Brain microvascular endothelial cell (primary cell): ENCODE measurements around the gene C19orf73.

Experiments
- DNase-seq: peaks from one replicate; pipeline ENCODE4 v3.0.0-alpha.2; 2020
- H3K27ac ChIP-seq: fragments of 250-450 bp; sonication (Bioruptor Pico); 2 replicates; pipeline ENCODE4 v1.5.1; 2020; ENCODE audit warnings: mild to moderate bottlenecking, moderate library complexity
- H3K27me3 ChIP-seq: fragments of 250-450 bp; sonication (Bioruptor Pico); replicated peaks from 2 replicates; pipeline ENCODE4 v1.5.1; 2020; ENCODE audit warnings: mild to moderate bottlenecking
- H3K36me3 ChIP-seq: fragments of 250-450 bp; sonication (Bioruptor Pico); replicated peaks from 2 replicates; pipeline ENCODE4 v1.5.1; 2020; ENCODE audit warnings: mild to moderate bottlenecking
- H3K4me3 ChIP-seq: 2 replicates; pipeline ENCODE4 v1.5.1; 2011; ENCODE audit warnings: low read depth, mild to moderate bottlenecking, control low read depth, low read length, moderate library complexity
- in situ Hi-C: cut with HindIII; loops from 2 replicates; pipeline ENCODE4 v1.10.0; 2017; ENCODE audit warnings: low sequenced_read_pairs, low pct_ligation_motif_present
- TF ChIP-seq, protein P1 (sequence below): IDR thresholded peaks from 2 replicates; pipeline ENCODE4 v1.5.1; 2011; ENCODE audit warnings: low read depth, mild to moderate bottlenecking, moderate library complexity, low read length, control low read depth, inconsistent platforms; ENCODE audit errors: missing control alignments

The C19orf73 gene

DNA sequence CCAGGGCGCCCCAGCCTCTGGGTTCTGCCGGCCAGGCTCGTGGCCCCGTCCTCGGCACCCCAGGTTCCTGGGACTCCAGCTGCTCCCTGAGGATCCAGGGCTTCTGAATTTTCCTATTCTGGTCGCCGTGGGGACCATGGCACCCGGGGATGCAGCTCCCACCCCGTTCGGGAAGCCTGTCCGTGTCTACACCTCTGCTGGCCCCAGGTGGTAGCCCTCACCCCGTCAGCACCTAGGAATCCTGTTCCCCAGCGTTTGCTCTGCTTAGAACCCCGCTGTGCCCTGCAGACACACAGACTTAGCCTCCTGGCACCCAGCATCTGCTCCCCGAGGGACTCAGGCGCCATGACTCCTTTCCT, 1.4 kb upstream of the C19orf73 start:
- TF ChIP-seq, protein P1, sequence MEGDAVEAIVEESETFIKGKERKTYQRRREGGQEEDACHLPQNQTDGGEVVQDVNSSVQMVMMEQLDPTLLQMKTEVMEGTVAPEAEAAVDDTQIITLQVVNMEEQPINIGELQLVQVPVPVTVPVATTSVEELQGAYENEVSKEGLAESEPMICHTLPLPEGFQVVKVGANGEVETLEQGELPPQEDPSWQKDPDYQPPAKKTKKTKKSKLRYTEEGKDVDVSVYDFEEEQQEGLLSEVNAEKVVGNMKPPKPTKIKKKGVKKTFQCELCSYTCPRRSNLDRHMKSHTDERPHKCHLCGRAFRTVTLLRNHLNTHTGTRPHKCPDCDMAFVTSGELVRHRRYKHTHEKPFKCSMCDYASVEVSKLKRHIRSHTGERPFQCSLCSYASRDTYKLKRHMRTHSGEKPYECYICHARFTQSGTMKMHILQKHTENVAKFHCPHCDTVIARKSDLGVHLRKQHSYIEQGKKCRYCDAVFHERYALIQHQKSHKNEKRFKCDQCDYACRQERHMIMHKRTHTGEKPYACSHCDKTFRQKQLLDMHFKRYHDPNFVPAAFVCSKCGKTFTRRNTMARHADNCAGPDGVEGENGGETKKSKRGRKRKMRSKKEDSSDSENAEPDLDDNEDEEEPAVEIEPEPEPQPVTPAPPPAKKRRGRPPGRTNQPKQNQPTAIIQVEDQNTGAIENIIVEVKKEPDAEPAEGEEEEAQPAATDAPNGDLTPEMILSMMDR, result no peak
- Histone ChIP-seq H3K36me3 (no peaks in the 10 kb centered on the region), H3K4me3 (no peak overlapping the region)

DNA sequence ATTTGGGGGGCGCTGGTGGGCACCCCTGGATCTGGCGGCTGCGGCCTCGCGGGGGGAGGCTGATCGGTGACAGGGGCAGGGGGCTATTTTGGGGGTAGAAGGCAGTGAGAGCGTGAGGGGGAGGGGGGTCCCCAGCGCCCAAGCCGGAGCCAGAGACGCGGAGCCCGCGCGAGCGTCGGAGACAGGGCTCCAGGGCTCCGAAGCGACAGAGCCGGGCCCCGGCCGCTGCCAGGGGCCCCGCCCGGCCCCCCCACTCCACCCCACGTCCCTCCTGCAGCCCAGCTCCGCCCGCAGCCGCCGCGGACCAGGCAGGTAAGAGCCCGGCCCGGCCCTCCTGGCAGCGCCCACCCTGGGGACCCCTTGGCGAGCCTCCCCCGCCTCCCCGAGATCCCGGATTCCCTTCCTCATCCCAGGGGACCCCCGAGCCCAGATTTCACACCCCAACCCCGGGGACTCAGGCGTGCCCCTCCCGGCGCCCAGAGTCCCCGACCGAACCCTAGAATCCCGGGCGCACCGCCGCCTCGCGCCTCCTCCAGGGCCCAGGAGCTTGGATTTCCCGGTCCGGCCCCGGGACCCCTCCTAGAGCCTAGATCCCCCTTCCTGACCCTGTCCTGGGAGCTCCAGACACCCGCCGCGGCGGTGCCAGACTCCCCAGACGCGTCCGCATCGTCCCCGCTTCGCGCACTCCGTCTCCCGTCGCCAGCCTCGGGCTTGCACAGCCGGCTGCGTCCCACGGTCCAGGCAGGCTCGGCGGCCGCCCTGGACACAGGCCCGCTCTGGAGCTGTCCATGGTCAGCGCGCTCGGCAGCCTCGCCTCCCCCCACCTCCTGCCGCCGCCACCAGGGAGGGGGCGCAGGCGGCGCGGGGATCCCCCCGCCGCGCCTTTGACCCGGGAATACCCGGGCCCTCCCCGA, 725 bp upstream of the C19orf73 start, which contains the start of gene PPFIA3:
Gene PPFIA3 (plus strand): TSS at position 134 of the 914 bp plus-strand sequence. CDS start 8,330 bp downstream, outside the sequence.
- Histone ChIP-seq H3K27ac (peak within 1 kb of the TSS; percentile 73), H3K27me3 (no peaks in the 10 kb centered on the region), H3K36me3 (no peaks in the 10 kb centered on the region), H3K4me3 (peak within 1 kb of the TSS; percentile 68)
- DNase-seq, result peak; percentile 38
- TF ChIP-seq, protein P1, result no peak
- in situ Hi-C loops, result no loop called here

More for the DNA sequence above, 1.4 kb upstream of the C19orf73 start:
- Histone ChIP-seq H3K27ac (no peak overlapping the region), H3K27me3 (no peaks in the 10 kb centered on the region)
- DNase-seq, result no peak
- in situ Hi-C loops, result no loop called here

DNA sequence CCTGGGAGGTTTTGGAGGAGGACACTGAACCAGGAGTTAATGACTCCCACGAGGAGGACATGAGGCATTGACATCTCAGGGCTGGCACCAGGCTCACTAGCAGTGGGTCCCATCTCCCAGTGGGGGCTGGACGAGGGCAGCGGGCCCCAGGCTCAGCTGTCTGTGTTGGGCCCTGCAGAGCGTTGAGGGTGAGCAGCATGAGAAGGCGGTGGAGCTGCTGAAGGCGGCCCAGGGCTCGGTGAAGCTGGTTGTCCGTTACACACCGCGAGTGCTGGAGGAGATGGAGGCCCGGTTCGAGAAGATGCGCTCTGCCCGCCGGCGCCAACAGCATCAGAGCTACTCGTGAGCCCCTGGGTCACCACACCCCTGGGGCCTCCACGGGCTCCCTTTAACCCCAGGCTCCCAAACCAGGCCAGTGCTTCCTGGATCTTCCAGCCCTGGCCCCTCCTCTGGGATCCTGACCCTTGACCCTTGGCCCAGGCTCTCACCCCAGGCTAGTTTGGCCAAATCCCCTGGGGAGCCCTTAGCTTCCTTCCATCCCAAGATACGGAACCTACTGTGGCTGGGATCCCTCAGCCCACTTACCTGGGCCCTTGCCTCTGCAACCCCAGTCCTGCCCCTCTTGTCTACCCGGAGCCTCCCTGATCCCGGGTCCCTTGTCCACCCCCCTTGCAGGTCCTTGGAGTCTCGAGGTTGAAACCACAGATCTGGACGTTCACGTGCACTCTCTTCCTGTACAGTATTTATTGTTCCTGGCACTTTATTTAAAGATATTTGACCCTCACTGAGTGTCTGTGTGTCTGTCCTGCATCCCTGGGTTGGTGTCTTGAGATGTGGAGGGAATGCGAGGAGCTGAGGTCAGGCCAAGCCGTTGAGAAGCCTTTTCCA, 1.0 kb downstream of the C19orf73 start:
- no peaks in the 10 kb centered on the region for H3K27me3 ChIP-seq
- no peaks in the 10 kb centered on the region for H3K36me3 ChIP-seq
- in situ Hi-C loops, result no loop called here
- H3K27ac ChIP-seq, result peak overlapping the region; percentile 73
- no peak for DNase-seq
- TF ChIP-seq, protein P1, result no peak
- H3K4me3 ChIP-seq, result peak overlapping the region; percentile 68

DNA sequence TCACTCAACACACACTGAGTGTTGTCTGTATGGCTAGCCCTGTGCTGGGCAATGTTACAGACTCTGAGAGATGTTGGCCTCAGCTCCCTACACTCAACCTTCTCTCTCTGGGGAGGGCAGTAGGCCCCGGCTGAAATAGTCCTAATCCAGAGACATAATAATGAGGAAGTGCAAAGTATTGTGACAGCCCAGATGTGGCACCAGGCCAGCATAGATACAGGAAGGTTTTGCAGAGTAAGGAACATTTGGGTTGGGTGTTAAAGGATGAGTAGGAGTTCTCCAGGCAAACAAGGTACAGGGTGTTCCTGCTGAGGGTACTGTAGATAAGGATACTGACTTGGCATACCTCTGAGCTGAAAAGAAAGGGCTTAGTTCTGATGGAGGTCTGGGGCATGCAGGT, 2.4 kb downstream of the C19orf73 start:
- H3K27me3 ChIP-seq, result no peaks in the 10 kb centered on the region
- in situ Hi-C loops, result no loop called here

DNA sequence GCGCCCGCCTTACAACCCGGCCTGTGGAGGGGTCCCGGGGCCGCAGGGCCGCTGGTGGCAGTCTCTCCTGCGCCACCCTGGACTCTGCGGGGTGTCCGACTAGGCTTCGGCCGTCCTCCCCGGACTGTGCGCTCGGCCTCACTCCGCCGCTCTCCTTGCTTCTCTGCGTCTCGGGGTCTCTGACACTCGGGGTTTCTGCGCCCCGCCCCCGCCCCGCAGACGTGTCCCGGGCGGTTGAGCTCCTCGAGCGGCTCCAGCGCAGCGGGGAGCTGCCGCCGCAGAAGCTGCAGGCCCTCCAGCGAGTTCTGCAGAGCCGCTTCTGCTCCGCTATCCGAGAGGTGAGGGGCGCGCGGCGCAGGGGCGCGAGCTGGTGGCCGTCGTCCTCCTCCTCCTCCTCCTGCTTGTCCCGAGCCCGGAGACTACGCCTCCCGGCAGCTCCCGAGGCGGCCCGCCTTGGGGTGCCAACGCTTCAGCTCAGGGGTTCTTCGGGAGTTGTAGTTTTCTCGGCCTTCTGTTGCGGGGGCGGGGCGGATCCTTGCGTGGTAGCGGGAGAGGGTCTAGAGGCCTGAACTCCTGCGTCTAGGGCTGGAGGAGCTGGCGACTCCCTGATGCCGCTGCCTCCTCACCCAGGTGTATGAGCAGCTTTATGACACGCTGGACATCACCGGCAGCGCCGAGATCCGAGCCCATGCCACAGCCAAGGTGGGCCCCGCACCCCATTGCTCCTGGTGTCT, 4.1 kb downstream of the C19orf73 start:
- no peaks in the 10 kb centered on the region for H3K36me3 ChIP-seq
- in situ Hi-C loops, result no loop called here
- no peak overlapping the region for H3K27ac ChIP-seq
- peak; percentile 23 for DNase-seq
- TF ChIP-seq, protein P1, result no peak
- no peaks in the 10 kb centered on the region for H3K27me3 ChIP-seq
- peak overlapping the region; percentile 73 for H3K4me3 ChIP-seq

More for the DNA sequence above, 2.4 kb downstream of the C19orf73 start:
- H3K4me3 ChIP-seq, result no peak overlapping the region
- DNase-seq, result no peak
- H3K36me3 ChIP-seq, result no peaks in the 10 kb centered on the region
- no peak overlapping the region for H3K27ac ChIP-seq
- TF ChIP-seq, protein P1, result no peak
